Gastroesophageal sphincter (tissue), 3 donors: Measurements from ENCODE around the gene ZCCHC14.

ENCODE experiments used
- CTCF ChIP-seq, 4 experiments: fragments of 200-600 bp in 2 of 4; fragments of 450-650 bp in 2 of 4; sonication (generic) in 1 of 4; IDR thresholded peaks; one replicate each; pipeline ENCODE4 v1.5.1; 2017 to 2019; ENCODE audit warnings: antibody characterized with exemption in 4 of 4, mild to moderate bottlenecking in 2 of 4, moderate library complexity in 2 of 4
- POLR2AphosphoS5 ChIP-seq: sonication (generic); formaldehyde crosslinking; IDR thresholded peaks from one replicate; pipeline ENCODE4 v1.6.1; 2017; ENCODE audit warnings: antibody characterized with exemption

- TF ChIP-seq CTCF (IDR thresholded peaks at IDR 0.05) = no peak
- TF ChIP-seq POLR2AphosphoS5 = no peak
These were observed 116.2 kb downstream of the ZCCHC14 start for GRCh38 chr16:87376660-87377059.
